B cell (primary cell): ENCODE results near the gene ADK. TPM values are rescaled to one million over a fixed set of nuclear protein-coding genes. Genes with fewer than 3 reads are reported as not detected.

Experiments
- ATAC-seq: fragments of 200-7000 bp; cut with Tn5 transposase; one replicate; pipeline ENCODE4 v1.10.0; 2021; ENCODE audit warnings: low read depth, mild to moderate bottlenecking, moderate number of reproducible peaks, moderate library complexity
- CTCF ChIA-PET: fragments of 350-600 bp; sonication (Branson Sonifier 250); formaldehyde crosslinking; loops from one replicate; lab custom pipeline; 2021; ENCODE audit warnings: antibody characterized with exemption, inconsistent platforms; lab: Charles Lee
- POLR2A ChIA-PET: fragments of 350-600 bp; sonication (Branson Sonifier 250); formaldehyde crosslinking; loops from one replicate; lab custom pipeline; 2021; ENCODE audit warnings: antibody characterized with exemption; lab: Charles Lee
- DNase-seq: peaks from one replicate; pipeline ENCODE4 v3.0.0; 2013
- H2AFZ ChIP-seq: 2 replicates; pipeline ENCODE4 v1.6.1; 2012; ENCODE audit warnings: mild to moderate bottlenecking, low read depth, low read length; ENCODE audit not compliant: insufficient read depth, poor library complexity, severe bottlenecking
- H3K27ac ChIP-seq, 2 donors: 1 replicate in 1 of 2; 2 replicates in 1 of 2; pipeline ENCODE4 v1.5.1; 2012 to 2013; ENCODE audit warnings: low read length in 2 of 2, mild to moderate bottlenecking in 2 of 2, moderate library complexity in 1 of 2
- H3K27me3 ChIP-seq, 4 experiments: fragments of 200-600 bp in 1 of 4; sonication (generic) in 1 of 4; replicated peaks in 1 of 4; 1 replicate in 2 of 4; 2 replicates in 2 of 4; pipeline versions ENCODE4 v1.6.1 to v1.7.0; 2013 to 2016; ENCODE audit warnings: low read length in 3 of 4, mild to moderate bottlenecking in 2 of 4, mixed read lengths in 1 of 4, moderate library complexity in 1 of 4; ENCODE audit not compliant: insufficient read depth in 4 of 4, control insufficient read depth in 3 of 4; ENCODE audit errors: control extremely low read depth in 1 of 4
- H3K36me3 ChIP-seq, 2 experiments: replicated peaks in 1 of 2; 1 replicate in 1 of 2; 2 replicates in 1 of 2; pipeline versions ENCODE4 v1.6.1 to v1.7.1; 2013; ENCODE audit warnings: low read length in 1 of 2; ENCODE audit not compliant: insufficient read depth in 2 of 2, control insufficient read depth in 1 of 2; ENCODE audit errors: control extremely low read depth in 1 of 2, extremely low read depth in 1 of 2
- H3K4me1 ChIP-seq, 2 donors: fragments of 200-600 bp in 1 of 2; sonication (generic) in 1 of 2; 1 replicate in 1 of 2; 2 replicates in 1 of 2; pipeline versions ENCODE4 v1.5.1 to v1.6.1; 2013 to 2017; ENCODE audit warnings: low read length in 2 of 2; ENCODE audit not compliant: control insufficient read depth in 2 of 2, insufficient read depth in 2 of 2
- H3K4me2 ChIP-seq: replicated peaks from 2 replicates; pipeline ENCODE3; 2012; ENCODE audit warnings: mild to moderate bottlenecking, low read depth, low read length; ENCODE audit not compliant: poor library complexity, severe bottlenecking
- H3K4me3 ChIP-seq, 5 experiments: fragments of 200-600 bp in 1 of 5; sonication (generic) in 1 of 5; 1 replicate in 3 of 5; 2 replicates in 2 of 5; pipeline versions ENCODE4 v1.5.1 to v1.7.0; 2011 to 2016; ENCODE audit warnings: low read length in 4 of 5, mild to moderate bottlenecking in 4 of 5, low read depth in 2 of 5, control low read depth in 1 of 5, moderate library complexity in 1 of 5; ENCODE audit not compliant: insufficient read depth in 1 of 5; ENCODE audit errors: control extremely low read depth in 1 of 5, extremely low read depth in 1 of 5
- H3K79me2 ChIP-seq: fragments of 200-600 bp; sonication (generic); one replicate; pipeline ENCODE4 v1.6.0; 2016; ENCODE audit warnings: low read length; ENCODE audit not compliant: control insufficient read depth, insufficient read depth
- H3K9ac ChIP-seq: fragments of 200-600 bp; sonication (generic); 2 replicates; pipeline ENCODE4 v1.6.1; 2017; ENCODE audit warnings: mild to moderate bottlenecking, low read length, moderate library complexity
- H3K9me3 ChIP-seq, 3 donors: one replicate each; pipeline versions ENCODE4 v1.6.1 to v1.7.1; 2013; ENCODE audit warnings: low read length in 2 of 3; ENCODE audit not compliant: control insufficient read depth in 2 of 3, insufficient read depth in 1 of 3; ENCODE audit errors: control extremely low read depth in 1 of 3
- H4K20me1 ChIP-seq: 2 replicates; pipeline ENCODE4 v1.6.0; 2012; ENCODE audit warnings: mild to moderate bottlenecking, low read length; ENCODE audit not compliant: insufficient read depth, control insufficient read depth, poor library complexity, severe bottlenecking
- H3K27ac Mint-ChIP-seq: one replicate; pipeline ENCODE4 v1.8.0; 2021; ENCODE audit warnings: mixed read lengths
- H3K27me3 Mint-ChIP-seq: one replicate; pipeline ENCODE4 v1.8.0; 2021; ENCODE audit warnings: mixed read lengths
- H3K4me1 Mint-ChIP-seq: one replicate; pipeline ENCODE4 v1.8.0; 2021; ENCODE audit warnings: mixed read lengths
- H3K4me3 Mint-ChIP-seq: one replicate; pipeline ENCODE4 v1.8.0; 2021; ENCODE audit warnings: mixed read lengths
- H3K9me3 Mint-ChIP-seq: one replicate; pipeline ENCODE4 v1.8.0; 2022; ENCODE audit warnings: mixed read lengths; ENCODE audit not compliant: insufficient read depth
- EZH2 ChIP-seq: IDR thresholded peaks from 2 replicates; pipeline ENCODE4 v1.6.1; 2012; ENCODE audit warnings: borderline replicate concordance, low read depth, mild to moderate bottlenecking, moderate library complexity, low read length; ENCODE audit not compliant: insufficient read depth, poor library complexity, severe bottlenecking
- WGBS: methylation state at CpG from one replicate; pipeline ENCODE4 v1.1.5; 2013; ENCODE audit warnings: missing lambda C conversion rate; ENCODE audit not compliant: insufficient coverage; 5-methylcytosine and 5-hydroxymethylcytosine counted together
- intact Hi-C: fragments of 100-400 bp; cut with micrococcal nuclease; formaldehyde crosslinking; loops from one replicate; pipeline ENCODE4 v1.10.0; 2022
- polyA plus RNA-seq: library from polyadenylated mRNA; depleted of rRNA; stranded (reverse); fragments of >200 nt; gene quantifications from 2 replicates; pipeline ENCODE4 v1.2.3, GENCODE V29; 2012
- total RNA-seq, 2 donors: library from RNA; stranded (reverse); fragments of 120-200 nt in 1 of 2; gene quantifications; 1 replicate in 1 of 2; 2 replicates in 1 of 2; pipeline versions ENCODE4 v1.2.3 to v1.2.4, GENCODE V29; 2013 to 2022
- TF ChIP-seq, protein P1 (sequence below): fragments of 200-600 bp; IDR thresholded peaks from one replicate; pipeline ENCODE4 v1.8.0; 2022; ENCODE audit warnings: antibody characterized with exemption, mild to moderate bottlenecking

ADK gene
- total and polyA plus RNA-seq, 2 donors (not counting 1 experiment from before 2014, with no cell fraction given), result 37.2 to 52.6 TPM

GRCh38 chr10:74233281-74233680, 82.3 kb downstream of the ADK start:
- CTCF ChIA-PET, result interaction anchor here (0.8 to 3.5 kb wide), 11 partner anchors 11 to 345 kb away, joined by 3 to 20 read pairs (median 10); partner anchors contain the start of genes ADK and AP3M1
- POLR2A ChIA-PET, result no interaction called here
- Mint-ChIP-seq H3K27me3 (no peaks in the 10 kb centered on the region), H3K9me3 (no peaks in the 10 kb centered on the region), H3K4me3 (no peak overlapping the region), H3K27ac (peak overlapping the region; percentile 56), H3K4me1 (peaks cover 19% of the 10 kb centered on the region)
- H2AFZ ChIP-seq, result no peak overlapping the region
- peaks cover 0 to 1% of the 10 kb centered on the region in 2 experiments for H3K36me3 ChIP-seq
- peaks cover 2% of the 10 kb centered on the region in 2 donors for H3K4me1 ChIP-seq
- no peak overlapping the region for H3K4me2 ChIP-seq
- TF ChIP-seq, protein P1, sequence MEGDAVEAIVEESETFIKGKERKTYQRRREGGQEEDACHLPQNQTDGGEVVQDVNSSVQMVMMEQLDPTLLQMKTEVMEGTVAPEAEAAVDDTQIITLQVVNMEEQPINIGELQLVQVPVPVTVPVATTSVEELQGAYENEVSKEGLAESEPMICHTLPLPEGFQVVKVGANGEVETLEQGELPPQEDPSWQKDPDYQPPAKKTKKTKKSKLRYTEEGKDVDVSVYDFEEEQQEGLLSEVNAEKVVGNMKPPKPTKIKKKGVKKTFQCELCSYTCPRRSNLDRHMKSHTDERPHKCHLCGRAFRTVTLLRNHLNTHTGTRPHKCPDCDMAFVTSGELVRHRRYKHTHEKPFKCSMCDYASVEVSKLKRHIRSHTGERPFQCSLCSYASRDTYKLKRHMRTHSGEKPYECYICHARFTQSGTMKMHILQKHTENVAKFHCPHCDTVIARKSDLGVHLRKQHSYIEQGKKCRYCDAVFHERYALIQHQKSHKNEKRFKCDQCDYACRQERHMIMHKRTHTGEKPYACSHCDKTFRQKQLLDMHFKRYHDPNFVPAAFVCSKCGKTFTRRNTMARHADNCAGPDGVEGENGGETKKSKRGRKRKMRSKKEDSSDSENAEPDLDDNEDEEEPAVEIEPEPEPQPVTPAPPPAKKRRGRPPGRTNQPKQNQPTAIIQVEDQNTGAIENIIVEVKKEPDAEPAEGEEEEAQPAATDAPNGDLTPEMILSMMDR, result no peak
- no peak for TF ChIP-seq EZH2
- peak overlapping the region in 1 of 2 donors; percentile 48 for H3K27ac ChIP-seq
- intact Hi-C loops, result no loop called here
- H3K9ac ChIP-seq, result no peak overlapping the region
- peaks cover 71% of the 10 kb centered on the region for H3K79me2 ChIP-seq
- no peak overlapping the region for H3K4me3 ChIP-seq
- H3K27me3 ChIP-seq, result no peaks in the 10 kb centered on the region
- H4K20me1 ChIP-seq, result peaks cover 11% of the 10 kb centered on the region
- 100% methylated on average over 2 of the region's 4 CpGs for WGBS
- ATAC-seq (no peak), DNase-seq (no peak)
- H3K9me3 ChIP-seq, result no peaks in the 10 kb centered on the region

DNA sequence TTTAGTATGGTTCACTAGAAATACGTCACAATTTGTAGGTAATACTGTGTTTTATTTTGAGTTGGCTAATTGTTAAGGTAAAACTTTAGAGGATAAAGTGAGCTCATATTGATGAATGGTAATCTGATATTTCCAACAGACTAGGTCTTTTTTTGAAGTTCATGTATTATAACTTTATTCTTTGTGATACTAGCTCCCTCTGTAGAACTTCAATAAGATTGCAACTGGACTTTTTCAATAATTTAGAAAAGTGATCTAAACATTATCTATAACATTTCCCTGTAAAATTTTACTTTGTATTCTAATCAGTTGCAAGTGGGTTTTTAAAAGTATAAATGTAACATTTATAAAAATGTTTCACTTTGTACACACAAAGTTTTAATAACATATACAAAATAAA, 83.5 kb downstream of the ADK start:
- TF ChIP-seq, protein P1, result peak; percentile 63
- no peak for TF ChIP-seq EZH2
- intact Hi-C loops, result loop anchor here (1.0 to 2.0 kb wide), 3 partner anchors 83 to 348 kb away; partner anchors contain the start of gene ADK
- ChIA-PET CTCF (interaction anchor here (0.7 to 3.5 kb wide), 29 partner anchors 9 to 348 kb away, joined by 3 to 20 read pairs (median 4); partner anchors contain the start of genes ADK and AP3M1), POLR2A (no interaction called here)
- no CpG with 5 or more reads among the region's 1 CpG for WGBS
- H3K4me2 ChIP-seq, result no peak overlapping the region
- H3K9ac ChIP-seq, result no peak overlapping the region
- ATAC-seq (no peak), DNase-seq (no peak)
- H3K27ac ChIP-seq, result peak overlapping the region in 1 of 2 donors; percentile 12
- no peak overlapping the region for H2AFZ ChIP-seq
- peaks cover 18% of the 10 kb centered on the region for H3K4me1 Mint-ChIP-seq
- H3K4me3 ChIP-seq, result no peak overlapping the region
- no peaks in the 10 kb centered on the region for H3K9me3 Mint-ChIP-seq
- H3K27me3 Mint-ChIP-seq, result no peaks in the 10 kb centered on the region
- H3K36me3 ChIP-seq, result peaks cover 0 to 1% of the 10 kb centered on the region in 2 experiments
- H3K79me2 ChIP-seq, result peaks cover 70% of the 10 kb centered on the region
- H3K27me3 ChIP-seq, result no peaks in the 10 kb centered on the region
- peaks cover 15% of the 10 kb centered on the region for H4K20me1 ChIP-seq
- H3K4me3 Mint-ChIP-seq, result no peak overlapping the region
- peaks cover 0 to 2% of the 10 kb centered on the region in 2 donors for H3K4me1 ChIP-seq
- H3K27ac Mint-ChIP-seq, result no peak overlapping the region
- no peaks in the 10 kb centered on the region for H3K9me3 ChIP-seq
